Left renal cortex interstitium (tissue), 4 donors: ENCODE data around the gene DLGAP3. TPM values are rescaled to one million over a fixed set of nuclear protein-coding genes. Genes with fewer than 3 reads are reported as not detected.
"Not testable (repeated sequence)": the region's sequence is repeated elsewhere in the genome, so short reads cannot be mapped to it uniquely, and the experiment has no call there.

Experiments used
- DNase-seq, 4 donors: peaks; one replicate each; pipeline ENCODE4 v3.0.0-alpha.2; 2013; ENCODE audit warnings: low read depth in 4 of 4, low spot score in 2 of 4, missing footprints in 1 of 4
- polyA plus RNA-seq, 4 donors: library from polyadenylated mRNA; unstranded; fragments of 120-200 nt; gene quantifications; one replicate each; pipeline ENCODE4 v1.2.1, GENCODE V29; 2013; ENCODE audit not compliant: insufficient read length in 4 of 4

Gene DLGAP3
- polyA plus RNA-seq, 4 donors: 1.7 to 2.9 (median 2.5) TPM

DNA sequence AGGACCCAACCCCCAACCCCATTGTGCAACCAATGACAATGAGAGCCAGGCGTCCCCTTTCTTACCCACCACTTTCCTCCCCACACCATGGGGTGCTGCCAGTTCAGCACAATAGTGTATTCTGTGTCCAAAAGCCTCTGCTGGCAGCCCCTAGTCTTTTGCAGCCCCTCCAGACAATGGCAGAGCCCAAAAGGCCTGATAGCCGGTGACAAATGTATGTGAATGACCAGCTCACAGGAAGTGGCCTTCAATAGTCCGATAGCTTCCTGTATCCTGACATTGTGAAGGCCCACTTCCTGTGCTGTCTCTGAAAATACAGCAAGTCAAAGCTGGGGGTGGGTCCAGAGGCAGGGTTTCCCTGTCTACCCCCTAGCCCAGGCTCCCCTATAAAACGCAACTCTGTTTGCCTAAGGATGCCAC is 86.5 kb downstream of the DLGAP3 start:
- no peak for DNase-seq

DNA sequence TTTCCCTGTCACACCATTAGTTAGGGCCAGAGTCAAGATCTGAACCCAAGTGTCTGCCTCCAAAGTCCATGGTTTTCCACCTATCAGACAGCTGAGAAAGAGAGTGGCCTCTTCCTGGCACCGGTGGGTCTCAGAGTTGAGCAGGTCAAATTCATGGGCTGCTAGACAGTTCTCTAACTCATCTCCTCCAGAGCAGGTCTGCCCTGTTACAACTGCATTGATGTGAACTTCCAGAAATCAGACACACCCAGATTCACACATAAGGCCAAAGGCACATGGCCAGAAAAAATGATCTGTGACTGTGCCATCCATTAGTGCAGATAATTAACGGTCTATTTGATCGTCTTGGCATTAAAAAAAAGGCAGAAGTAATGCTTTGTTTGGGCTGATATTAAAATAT is 87.4 kb downstream of the DLGAP3 start:
- DNase-seq: no peak

DNA sequence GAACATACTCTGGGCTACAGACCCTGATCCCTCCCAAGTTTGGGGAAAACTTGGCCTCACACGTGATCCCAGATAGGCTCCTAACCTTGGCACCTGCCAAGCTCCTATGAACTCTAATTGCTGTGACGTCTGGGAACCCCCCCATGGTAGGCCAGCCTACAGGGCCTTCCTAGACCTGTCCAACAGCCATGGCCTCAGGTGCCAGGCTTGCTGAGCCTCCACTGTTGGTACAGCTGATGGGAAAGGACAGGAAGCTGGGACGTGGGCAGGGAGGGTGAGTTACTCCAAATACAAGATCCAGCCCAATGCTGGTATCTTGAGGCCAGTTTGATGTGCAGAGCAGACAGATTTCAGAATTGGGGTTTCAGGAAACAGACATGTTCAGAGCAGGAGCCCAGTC is 89.0 kb downstream of the DLGAP3 start:
- no peak for DNase-seq

GRCh38 chr1:34839526-34840305 is 89.7 kb downstream of the DLGAP3 start:
- DNase-seq: no peak

- DNase-seq: no peak
These were observed 95.7 kb downstream of the DLGAP3 start for GRCh38 chr1:34833711-34834110.

DNA sequence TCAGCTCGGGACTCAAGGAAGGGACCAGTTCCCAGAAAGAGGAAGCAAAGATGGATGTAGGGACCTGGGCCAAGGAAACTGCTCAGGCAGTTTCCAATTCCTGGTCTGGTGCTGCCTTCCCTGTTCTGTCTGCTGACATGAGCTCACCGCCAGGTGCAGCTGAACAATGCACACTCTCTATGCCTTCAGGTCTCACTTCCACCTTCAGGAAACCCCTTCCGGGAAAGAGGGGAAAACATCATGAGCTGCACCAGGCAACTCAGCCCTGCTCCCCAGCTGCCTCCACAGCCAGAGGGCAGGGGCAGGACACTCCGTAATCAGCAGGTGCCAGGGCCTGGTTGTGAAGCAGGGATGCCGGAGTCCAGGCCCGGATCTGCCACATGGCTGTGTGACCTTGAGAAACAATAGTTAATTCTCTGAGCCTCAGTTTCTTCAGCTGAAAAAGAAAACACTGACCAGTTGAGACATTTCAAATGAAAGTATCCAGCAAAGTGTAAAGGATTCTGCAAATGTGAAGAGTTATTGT is 97.7 kb downstream of the DLGAP3 start:
- DNase-seq: no peak

DNA sequence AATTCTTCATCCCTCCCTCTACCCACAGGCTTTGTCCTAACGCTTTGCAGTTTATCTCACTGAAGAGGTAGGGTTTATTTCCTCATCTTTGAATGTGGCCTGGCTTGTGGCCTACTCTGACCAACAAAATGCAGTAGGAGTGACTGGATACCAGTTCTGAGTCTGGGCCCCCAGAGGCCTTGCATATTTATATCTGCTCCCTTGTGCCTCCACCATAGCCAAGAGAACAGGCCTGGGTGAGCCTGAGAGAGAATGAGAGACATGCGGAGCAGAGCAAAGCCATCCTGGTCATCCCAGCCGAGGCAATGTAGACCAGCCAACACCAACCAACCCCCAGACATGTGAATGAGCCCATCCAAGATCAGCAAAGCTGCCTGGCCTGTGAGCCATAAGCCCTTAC is 100.2 kb downstream of the DLGAP3 start:
- DNase-seq: no peak

DNA sequence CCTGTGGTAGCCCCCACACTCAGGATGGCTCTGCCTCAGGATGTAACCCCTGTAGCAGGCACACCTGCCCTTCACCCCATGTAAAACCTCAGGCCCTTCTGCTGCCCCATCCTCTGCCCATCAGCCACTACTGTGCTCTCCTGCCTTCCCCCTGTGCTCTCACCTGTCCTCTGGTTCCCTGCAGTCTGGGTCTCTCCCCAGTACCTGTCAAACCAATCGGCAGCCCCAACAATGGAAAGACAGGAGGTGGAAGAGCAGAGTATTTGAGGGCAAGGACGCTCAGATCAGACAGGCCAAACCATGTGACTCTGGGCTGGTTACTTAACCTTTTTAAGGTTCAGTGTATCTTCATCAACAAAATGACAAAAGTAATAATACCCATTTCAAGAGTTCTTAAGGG is 100.8 kb downstream of the DLGAP3 start:
- no peak for DNase-seq

DNA sequence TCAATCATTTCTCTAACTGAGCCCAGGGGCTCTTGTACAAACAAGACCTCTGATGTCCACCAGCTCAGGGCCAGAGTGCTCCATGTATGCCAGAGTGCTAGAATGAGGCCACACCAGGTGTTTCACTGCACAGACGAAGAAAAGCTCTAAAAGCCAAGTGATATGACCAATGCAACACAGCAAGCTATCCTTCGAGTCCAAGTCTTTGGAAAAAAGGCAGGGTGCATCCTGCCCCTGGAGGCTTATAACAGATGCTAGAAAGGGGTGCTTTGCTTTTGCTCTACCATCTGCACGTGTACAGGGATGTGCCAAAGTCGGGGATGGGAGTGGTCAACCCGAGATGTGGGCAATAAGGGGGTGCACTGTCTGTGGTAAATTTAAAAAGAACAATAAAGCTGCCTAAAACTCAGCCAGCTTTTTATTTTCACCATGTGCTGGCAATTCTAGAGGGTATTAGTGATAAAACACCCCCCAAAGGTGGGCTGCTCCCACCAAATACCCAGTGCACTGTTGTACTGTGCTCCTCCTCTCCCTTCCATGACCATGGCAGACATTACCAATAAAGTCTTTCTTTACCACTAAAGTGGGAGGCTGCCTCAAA is 102.0 kb downstream of the DLGAP3 start:
- no peak for DNase-seq

DNA sequence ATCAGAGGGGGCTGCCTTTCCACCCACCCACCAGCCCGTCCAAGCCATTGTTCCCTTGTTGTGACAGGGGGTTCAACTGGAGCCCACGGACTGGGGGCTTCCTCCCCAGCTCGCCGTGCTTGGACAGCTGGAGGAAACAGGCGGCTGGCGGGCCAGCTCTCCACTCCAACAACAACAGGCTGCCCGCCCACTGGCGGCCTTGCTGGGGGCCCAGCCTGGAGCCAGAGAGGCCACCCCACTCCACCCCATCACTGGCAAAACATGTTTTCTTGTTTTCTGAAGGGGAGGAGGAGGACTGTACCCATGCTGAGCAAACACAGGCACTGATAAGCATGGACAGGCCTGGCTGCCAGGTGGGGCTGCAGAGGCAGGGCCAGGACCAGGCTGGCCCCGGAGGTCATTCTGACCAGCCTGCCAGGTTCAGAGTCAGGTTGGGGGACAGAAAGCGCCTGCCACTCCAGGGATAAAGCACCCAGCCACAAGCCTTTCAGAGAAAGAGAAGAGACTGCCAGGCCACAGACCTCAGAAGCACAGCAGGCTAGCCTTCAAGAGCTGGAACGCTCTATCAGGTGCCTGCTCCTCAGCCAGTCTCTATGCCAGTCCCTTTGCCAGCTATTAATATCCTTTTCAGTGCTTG is 103.9 kb downstream of the DLGAP3 start:
- no peak for DNase-seq

- no peak for DNase-seq
These were observed 104.5 kb downstream of the DLGAP3 start for GRCh38 chr1:34824817-34825454.

DNA sequence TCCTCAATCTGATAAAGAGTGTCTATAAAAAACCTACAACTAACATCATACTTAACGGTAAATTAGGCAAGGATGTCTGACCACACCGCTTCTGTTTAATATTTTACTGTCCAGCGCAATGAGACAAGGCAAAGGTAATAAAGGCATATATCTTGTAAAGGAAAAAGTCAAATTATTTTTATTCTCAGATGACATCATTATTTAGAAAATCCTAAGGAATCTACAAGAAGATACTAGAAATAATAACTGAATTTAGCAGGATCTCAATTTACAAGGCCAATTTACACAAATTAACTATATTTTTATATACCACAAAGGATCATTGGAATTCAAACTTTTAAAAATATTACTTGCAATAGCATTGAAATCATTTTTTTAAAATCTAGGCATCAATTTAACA is 107.2 kb downstream of the DLGAP3 start:
- no peak for DNase-seq

- not testable (repeated sequence) for DNase-seq
These were observed 110.6 kb downstream of the DLGAP3 start for GRCh38 chr1:34818862-34819261.

DNA sequence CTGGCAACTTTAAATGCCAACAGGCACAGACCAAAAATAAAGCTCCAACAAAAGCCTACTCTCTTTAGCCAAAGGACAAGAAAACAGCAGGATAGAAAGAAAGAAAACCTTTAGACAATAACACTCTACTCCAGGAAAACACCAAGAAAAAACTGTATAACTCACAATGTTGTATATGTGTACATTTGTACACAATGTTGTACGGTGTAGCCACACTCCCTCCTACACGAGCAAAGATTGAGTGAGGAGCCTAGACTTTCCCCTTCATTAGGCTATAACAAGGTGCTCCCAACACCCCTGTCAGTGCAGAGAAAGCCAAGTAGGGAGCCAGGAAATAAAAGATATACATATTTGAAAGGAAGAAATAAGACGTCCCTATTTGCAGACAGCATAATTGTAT is 112.7 kb downstream of the DLGAP3 start:
- DNase-seq: no peak

GRCh38 chr1:34816332-34816731 is 113.1 kb downstream of the DLGAP3 start:
- no peak for DNase-seq

Other genes starting within 250 kb of the DLGAP3 start
- under 1 TPM in 3 of 4 donors, not detected in 1; 0.22 to 0.51 (median 0.30) TPM for gene GJB5, start 174.6 kb downstream of the DLGAP3 start, polyA plus RNA-seq
- gene GJB4, start 169.9 kb downstream of the DLGAP3 start, polyA plus RNA-seq: under 1 TPM in 3 of 4 donors, not detected in 1; 0.14 to 0.25 (median 0.16) TPM
- gene GJB3, start 148.4 kb downstream of the DLGAP3 start, polyA plus RNA-seq: under 1 TPM; 0.11 to 0.42 (median 0.16) TPM
- gene GJA4, start 136.7 kb downstream of the DLGAP3 start, polyA plus RNA-seq: 10 to 100 TPM; 14.0 to 22.0 (median 20.0) TPM
- 10 to 100 TPM; 30.9 to 40.0 (median 33.1) TPM for gene SMIM12, start 69.9 kb downstream of the DLGAP3 start, polyA plus RNA-seq
- gene TMEM35B, start 55.7 kb upstream of the DLGAP3 start, polyA plus RNA-seq: 10 to 100 TPM; 24.9 to 32.8 (median 30.5) TPM
- 10 to 100 TPM; 15.3 to 25.9 (median 20.6) TPM for gene ZMYM6, start 102.3 kb upstream of the DLGAP3 start, polyA plus RNA-seq
- 10 to 100 TPM; 15.0 to 21.9 (median 19.2) TPM for gene ZMYM1, start 149.7 kb upstream of the DLGAP3 start, polyA plus RNA-seq